Thyroid gland (tissue), 4 donors: ENCODE data around the gene HLCS.

Experiments
- CTCF ChIP-seq, 6 experiments: fragments of 200-600 bp in 3 of 6; fragments of 450-650 bp in 3 of 6; sonication (generic) in 3 of 6; IDR thresholded peaks; one replicate each; pipeline ENCODE4 v1.5.1; 2016 to 2019; ENCODE audit warnings: antibody characterized with exemption in 6 of 6, mild to moderate bottlenecking in 2 of 6, inconsistent platforms in 1 of 6, moderate library complexity in 1 of 6
- POLR2A ChIP-seq, 2 donors: fragments of 450-650 bp; IDR thresholded peaks; one replicate each; pipeline ENCODE4 v1.6.1; 2017; ENCODE audit warnings: antibody characterized with exemption in 2 of 2, mild to moderate bottlenecking in 2 of 2, moderate library complexity in 1 of 2

GRCh38 chr21:36835383-36835795 lies 131.1 kb downstream of the HLCS start:
- TF ChIP-seq CTCF (IDR thresholded peaks at IDR 0.05) (no peak), POLR2A (IDR thresholded peaks at IDR 0.05) (no peak)
